HG03175 (cell line): ENCODE measurements around the gene SNX25.
"Not testable (repeated sequence)": the region's sequence is repeated elsewhere in the genome, so short reads cannot be mapped to it uniquely, and the experiment has no call there.

ENCODE experiments used
- ATAC-seq: cut with Tn5 transposase; IDR thresholded peaks from one replicate; pipeline ENCODE4 v1.9.1; 2021; ENCODE audit warnings: mild to moderate bottlenecking, moderate library complexity; ENCODE audit not compliant: unreplicated experiment

SNX25 gene

DNA sequence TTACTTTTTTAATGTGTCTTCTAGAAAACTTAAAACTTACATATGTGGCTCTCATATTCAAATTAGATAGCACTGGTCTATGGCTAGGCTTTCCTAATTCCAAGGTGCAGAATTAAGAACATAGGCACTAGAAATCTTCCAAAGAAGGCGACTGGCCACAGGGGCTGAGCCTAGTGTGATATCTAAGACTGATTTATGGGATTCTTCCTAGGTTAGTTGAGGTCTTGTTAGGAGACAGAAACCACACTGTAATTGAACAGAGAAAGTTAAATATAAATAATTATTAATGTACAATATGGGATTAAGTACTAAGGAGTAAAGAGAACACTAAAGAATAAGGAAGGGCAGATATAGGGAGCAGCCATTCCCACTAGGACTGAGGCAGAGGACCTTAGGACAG is 48.3 kb downstream of the SNX25 start:
- no peak for ATAC-seq

DNA sequence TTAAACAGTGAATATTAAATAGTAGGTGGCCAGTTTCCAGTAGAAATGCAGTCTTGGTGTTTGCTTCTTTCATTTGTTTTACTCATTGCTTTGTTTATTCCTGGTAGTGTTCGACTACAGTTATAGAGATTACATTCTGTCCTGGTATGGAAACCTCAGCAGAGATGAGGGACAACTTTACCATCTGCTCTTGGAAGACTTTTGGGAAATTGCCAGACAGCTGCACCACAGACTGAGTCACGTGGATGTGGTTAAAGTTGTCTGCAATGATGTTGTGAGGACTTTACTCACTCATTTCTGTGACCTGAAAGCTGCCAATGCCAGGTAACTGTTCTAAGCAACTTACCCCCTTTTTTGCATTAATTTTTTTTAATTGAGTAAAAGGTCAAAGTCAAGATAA is 49.3 kb downstream of the SNX25 start:
- not testable (repeated sequence) for ATAC-seq

DNA sequence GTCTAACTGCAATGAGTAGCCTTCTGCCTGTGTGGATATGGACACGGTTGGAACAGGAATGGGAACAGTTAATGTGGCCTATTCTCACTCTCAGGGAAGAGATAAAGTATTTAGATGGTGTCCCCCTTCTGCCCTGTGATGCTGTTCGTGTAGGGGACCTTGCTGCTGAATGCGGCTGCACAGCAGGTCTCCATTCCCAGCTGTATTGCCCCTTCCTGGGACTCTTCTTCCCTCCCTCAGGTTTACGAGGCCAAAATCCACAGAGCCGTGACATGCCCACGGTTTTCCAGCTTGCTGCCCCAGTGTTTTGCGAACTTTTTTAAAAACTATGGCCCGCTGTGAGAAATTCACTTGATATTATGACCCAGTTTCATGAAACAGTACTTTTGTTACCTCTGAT is 50.3 kb downstream of the SNX25 start:
- no peak for ATAC-seq

DNA sequence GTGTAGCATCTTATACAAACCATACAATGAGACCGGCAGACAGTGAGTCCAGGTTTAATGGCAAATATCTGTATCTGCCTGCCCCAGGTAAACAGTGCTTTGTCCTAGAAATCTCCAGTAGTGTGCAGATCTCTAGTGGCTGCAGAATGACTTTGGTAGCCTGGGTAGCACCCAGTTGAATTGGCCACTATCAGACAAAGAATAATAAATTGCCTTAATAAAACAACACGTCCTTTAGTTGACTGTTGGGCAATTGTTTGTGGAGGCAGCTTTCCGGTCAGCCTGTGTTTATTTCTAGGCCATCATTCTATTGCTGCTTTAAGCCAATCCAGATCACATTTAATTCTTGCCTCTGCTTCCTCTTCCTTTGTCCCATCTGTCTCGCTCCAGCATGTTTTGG is 52.5 kb downstream of the SNX25 start:
- ATAC-seq = no peak

DNA sequence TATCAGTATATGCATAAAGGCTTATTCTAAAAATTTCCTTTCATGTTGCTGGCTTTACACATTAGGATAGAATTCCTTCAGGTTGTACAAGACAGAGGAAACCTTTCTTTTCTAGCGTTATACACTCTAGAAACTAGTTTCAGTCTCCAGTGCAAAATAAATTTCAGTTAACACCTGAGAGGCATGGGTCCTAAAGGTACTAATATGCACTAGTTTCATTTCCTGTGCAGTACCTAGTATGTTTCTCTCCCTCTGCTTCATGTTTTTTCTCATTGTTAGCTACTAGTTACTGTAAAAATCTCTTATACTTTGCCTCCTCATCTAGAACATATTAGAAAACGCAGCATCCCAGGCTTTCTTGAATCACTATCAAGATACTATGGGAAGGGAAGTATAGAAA is 54.0 kb downstream of the SNX25 start:
- ATAC-seq = peak; percentile 73

DNA sequence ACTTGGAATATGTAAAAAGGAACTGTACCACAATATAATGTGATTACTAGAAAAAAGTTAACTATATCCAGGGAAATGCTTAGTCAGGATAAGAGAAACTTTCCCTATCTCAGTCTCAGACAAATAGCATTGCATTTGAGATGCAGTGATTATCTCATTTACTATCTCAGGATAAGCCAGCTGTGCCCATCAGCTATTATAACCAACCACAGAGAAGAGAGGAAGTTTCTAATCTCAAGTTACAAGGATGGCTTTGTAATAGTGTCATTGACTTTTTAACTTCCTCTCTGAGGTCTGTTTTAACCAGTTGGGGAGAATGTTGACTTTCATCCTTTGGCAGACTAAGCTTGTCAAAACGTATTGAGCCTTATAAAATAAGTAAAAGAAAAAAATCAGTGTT is 56.5 kb downstream of the SNX25 start:
- ATAC-seq = peak; percentile 79

DNA sequence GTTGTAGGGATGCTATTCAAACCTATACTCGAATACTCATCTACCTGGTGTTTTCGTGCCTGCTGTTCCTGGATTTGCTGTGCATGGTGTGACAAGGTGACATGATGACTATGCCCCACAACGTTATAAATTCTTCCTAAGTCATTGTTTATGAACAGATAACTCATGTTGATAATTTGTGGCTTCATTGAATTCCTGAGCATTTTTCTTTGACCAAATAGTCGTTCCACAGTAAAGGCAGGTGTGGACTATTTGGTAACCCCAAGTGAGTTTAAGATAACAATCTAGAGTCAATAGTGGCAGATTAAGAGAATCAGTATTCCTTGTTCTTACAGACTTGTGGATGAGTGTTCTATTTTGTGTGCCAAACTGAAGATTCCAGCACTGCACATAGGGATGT is 59.9 kb downstream of the SNX25 start:
- ATAC-seq = no peak

DNA sequence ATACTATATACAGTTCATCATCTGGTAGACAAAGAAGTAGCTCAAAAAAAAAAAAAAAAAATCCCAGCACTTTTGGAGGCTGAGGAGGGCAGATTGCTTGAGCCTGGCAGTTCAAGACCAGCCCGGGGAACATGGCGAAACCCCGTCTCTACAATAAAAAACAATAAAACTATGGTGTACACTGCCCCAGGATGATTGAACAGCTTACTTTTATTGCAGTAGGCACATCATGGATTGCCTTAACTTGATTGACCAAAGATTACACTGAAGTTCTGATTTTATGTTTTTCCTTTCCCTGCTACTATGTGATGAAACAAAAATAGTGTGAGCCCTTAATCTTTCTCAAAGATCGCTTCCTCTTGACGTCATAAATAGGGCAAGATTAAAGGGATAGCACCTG is 60.6 kb downstream of the SNX25 start:
- no peak for ATAC-seq

DNA sequence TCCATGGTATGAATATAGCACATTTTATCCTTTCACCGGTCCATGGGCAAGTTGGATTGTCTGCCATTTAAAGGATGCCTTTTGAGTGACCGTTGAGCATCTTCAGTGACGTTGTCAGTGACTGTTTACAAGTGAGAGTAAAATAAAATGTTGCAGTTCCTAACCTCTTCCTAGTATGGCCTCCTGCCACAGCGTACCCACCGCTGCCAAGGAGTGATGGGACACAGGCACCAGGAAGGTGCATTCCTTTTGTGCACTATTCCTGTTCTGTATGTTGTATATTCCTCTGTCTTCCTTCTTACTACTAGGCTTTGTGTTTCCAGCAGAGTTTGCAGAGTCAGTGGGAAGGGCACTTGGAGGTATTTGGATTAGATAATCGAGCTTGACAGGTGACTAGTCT is 61.5 kb downstream of the SNX25 start:
- ATAC-seq = no peak

DNA sequence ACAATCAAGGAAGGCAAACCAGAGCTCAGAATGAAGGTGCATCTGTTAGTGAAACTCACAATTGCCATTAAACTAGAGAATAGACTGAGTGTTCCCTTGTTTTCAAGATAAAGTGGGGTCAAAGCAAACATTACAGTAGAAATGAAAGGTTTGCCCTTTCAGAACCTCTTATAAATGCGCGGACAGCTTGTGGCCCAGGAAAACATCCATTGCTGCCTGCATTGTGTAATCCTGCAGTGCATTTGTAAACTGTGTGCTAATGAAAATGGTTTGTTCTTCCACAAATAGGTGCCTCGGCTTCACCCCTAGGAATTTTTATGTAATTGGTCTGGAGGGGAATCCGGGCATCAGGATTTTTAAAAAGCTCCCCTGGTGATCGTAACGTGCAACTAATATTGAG is 62.8 kb downstream of the SNX25 start:
- ATAC-seq = no peak

DNA sequence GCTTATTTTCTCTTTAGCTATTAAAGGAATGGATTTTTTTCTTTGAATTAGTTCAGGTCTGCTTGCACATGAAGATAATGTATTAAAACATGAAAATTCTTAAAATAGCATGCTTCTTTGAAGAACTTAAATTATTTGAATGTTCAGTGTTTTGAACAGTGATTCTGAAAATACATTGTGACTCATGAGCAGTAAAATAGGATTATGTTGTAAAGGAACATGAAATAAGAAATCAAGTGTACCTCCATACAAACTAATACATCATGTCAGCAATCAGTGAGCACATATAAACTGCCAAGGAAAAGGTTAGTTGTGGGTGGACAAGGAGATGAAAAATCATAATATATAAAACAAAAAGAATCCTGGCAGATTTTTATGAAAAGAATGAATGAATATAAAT is 66.1 kb downstream of the SNX25 start:
- ATAC-seq = no peak

DNA sequence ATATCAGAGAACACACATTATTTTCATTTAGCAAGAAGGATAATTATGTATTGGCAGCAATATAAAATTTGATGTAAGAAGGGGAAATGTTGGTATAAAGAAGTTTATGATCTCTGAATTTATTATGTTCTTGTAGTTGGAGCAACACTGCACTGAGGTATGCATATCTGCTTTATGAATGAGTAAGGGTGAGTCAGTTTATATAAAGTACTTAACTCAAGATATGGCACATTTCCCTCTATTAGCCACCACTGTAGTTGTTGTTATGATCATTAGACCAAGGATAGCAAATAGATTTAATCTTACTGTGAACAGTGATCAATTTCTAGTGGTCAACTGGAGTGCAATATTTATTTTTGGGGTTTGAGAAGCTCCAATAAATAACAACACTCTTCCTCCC is 66.6 kb downstream of the SNX25 start:
- ATAC-seq = no peak

DNA sequence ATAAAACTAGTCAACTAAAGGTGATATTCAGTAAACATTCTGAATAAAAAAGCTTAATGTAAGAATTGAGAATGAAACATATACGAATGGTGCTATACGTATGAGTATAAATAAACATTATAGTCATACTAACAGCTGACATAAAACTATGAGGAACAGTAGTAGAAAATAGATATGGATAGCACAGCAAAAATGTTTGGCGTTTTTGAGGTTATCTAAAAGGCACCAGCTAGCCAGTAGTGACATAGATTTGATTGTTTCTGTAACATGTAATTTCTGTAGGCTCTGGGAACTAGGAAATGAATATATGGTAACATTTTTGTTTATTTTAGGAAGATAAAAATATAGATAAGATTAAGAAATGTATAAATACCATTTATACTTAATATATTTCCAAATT is 69.3 kb downstream of the SNX25 start:
- no peak for ATAC-seq

DNA sequence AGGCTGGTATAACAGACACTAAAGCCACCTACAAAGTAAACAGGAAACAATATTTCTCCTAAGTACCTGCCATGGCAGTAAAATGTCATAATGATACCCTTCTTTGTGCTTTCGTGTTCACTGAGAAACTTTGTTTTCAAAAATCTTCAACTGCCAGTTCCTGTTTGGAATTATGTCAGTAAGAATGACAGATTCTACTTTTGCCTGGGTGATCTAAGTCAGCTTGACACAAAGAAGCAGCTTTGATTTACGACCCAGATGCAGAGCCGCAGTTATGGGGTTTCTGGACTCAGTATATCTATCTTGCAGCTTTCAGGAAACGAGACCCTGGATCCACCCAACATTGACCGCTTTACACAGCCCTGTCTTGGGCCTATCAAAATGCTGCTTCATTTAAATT is 71.2 kb downstream of the SNX25 start:
- no peak for ATAC-seq

DNA sequence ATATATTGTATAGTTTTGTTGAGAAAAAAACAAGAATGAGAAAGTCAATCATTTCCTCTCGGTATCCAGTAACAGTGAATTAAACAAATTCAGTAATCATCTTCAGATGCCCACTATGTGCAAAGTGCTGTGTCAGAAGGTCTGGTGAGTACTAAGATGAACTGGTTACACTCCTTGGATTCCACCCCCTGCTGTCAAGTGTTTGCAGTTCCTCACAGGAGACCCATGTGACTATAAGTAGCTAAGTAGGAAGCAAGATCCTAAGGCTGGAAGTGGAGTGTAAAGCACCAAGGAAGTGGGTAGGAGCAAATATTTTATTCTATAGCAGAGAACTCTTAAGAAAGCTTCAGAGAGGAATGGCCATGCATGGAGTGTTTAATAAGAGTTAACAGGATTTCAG is 73.6 kb downstream of the SNX25 start:
- ATAC-seq = no peak

DNA sequence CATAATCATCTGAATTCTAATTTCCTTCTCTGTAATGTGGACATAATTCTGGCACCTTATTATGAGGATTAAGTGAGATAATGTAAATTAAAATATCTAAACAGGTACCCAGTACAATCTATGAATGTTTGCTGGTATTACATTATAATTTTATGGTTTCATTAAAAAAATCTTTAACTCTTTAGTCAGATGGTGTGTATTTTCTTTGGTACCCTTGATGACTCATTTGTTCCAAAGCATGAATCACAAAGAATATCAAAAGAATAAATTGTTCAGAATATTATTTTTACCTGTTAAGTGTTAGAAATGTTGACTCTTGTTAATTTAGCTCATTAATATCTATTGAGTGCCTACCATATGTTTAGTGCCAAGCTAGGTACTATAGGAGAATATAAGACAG is 74.3 kb downstream of the SNX25 start:
- no peak for ATAC-seq

DNA sequence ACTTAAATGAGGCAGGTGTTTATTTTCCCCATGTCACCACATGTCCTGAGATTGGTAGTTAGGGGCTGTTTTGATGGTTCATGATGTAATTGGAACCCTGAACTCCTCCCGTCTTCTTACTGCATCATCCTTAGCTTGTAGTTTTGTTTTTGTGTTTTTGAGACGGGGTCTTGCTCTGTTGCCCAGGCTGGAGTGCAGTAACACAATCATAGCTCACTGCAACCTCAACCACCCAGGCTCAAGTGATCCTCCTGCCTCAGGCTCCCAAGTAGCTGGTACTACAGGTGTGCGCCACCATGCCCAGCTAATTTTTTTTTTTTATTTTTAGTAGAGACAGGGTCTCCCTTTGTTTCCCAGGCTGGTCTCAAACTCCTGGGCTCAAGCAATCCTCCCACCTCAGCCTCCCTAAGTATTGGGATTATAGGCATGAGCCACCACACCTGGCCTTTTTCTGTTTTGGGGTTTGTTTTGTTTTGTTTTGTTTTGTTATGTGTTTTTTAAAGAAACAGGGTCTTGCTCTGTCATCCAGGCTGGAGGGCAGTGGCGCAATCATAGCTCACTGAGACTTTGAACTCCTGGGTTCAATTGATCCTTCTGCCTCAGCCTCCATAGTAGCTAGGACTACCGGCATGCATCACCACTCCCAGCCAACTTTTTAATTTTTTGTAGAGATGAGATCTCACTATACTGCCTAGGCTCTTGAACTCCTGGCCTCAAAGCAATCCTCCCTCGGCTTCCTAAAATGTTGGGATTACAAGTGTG is 76.4 kb downstream of the SNX25 start:
- ATAC-seq = no peak

DNA sequence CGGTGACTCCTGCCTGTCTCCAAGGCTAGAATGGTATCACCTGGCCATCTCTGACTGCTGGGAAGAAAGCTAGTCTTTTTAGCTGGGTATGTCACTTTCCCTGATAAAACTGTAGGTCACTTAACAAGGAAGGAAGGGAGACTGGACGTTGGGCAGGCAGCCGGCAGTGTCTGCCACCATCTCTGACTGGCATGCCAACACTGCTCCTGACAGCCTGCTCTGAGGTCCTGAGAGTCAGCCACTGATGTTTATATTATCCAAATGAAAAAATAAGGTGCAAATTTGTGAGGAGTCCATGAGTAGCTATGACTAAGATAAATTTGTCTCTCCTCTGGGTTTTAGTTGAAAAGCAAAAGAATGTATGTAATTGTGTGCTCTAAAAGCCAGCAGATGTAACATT is 77.2 kb downstream of the SNX25 start:
- no peak for ATAC-seq

DNA sequence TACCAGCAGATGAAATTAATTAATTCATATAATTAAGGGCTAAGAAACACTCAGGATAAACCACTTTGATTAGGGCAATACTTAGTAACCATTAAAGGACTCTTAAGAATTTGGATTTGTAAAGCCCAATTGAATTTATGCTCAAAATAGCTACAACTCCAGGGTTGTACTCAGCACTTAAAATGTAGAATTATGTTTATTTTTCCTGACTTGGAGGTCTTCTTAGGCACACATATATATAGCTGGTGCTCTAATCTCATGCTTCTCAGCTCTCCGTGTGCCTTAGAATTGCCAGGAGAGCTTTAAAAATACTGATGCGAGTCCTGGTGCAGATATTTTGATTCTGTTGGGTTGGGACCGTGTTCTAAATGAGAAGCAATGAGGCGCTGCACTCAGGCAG is 77.6 kb downstream of the SNX25 start:
- no peak for ATAC-seq

DNA sequence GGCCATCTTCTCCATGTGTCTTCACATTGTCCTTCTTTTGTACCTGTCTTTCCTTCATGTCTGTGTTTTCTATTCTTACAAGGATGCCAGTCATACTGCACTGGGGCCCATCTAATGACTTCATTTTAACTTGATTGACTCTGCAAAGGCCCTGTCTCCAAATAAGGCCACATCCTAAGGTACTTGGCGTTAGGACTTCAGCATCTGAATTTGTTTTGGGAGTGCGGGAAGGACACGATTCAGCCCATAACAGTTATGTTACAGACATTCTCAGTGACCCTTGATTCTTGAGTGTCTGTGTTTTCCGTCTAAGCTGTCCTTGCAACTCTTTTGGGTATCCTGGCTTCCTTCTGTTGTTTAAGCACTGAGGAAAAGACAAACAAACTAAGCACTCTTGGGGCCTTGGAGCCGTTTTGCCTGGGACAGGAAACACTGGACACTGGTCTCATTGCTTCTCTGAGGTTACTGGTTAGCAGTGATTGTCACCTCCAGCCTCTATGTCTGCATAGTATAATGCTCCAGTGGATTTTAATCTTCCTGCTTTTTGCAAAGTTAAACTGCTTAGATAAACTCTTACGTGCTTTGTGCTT is 80.7 kb downstream of the SNX25 start:
- no peak for ATAC-seq

DNA sequence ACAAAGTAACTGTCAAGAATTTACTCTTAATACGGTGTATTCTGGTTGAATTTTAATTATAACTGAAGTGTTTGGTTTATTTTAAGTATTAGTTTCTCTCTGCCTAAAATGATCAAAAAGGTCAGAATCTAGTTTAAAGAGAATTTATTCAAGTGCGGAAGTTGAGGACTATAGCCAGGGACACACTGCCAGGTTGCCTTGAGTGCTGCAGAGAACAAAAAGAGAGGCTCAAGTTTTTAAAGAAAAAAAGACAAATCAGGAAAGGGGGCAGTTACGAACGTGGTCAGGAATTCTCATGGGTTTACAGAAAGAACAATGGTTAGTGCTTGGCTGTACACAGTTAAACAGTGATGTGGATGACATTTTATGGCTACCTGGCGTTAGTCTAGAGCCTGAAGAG is 81.3 kb downstream of the SNX25 start:
- no peak for ATAC-seq

DNA sequence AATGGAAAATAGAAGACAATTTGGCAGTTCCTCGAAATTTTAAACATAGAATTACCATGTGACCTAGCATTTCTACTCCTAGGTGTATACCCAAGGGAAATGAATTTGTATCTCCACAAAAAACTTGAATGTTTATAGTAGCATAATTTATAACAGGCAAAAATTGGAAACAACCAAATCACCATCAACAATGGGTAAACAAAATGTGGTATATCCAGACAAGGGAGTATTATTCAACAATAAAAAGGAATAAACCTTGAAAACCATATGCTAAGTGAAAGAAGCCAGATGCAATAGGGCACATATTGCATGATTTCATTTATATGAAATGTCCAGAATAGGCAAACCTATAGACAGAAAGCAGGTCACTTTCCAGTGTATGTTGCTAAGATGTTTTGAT is 83.8 kb downstream of the SNX25 start:
- ATAC-seq = no peak
